GM18505 (cell line): ENCODE results near the gene HOXB5.

Source experiments
- ATAC-seq: cut with Tn5 transposase; IDR thresholded peaks from one replicate; pipeline ENCODE4 v1.9.1; 2021; ENCODE audit not compliant: unreplicated experiment
- POLR2A ChIP-seq: IDR thresholded peaks from 4 replicates; pipeline ENCODE4 v1.6.1; 2011; ENCODE audit warnings: borderline replicate concordance; ENCODE audit not compliant: insufficient read depth, insufficient read length; ENCODE audit errors: extremely low read depth

The HOXB5 gene

DNA sequence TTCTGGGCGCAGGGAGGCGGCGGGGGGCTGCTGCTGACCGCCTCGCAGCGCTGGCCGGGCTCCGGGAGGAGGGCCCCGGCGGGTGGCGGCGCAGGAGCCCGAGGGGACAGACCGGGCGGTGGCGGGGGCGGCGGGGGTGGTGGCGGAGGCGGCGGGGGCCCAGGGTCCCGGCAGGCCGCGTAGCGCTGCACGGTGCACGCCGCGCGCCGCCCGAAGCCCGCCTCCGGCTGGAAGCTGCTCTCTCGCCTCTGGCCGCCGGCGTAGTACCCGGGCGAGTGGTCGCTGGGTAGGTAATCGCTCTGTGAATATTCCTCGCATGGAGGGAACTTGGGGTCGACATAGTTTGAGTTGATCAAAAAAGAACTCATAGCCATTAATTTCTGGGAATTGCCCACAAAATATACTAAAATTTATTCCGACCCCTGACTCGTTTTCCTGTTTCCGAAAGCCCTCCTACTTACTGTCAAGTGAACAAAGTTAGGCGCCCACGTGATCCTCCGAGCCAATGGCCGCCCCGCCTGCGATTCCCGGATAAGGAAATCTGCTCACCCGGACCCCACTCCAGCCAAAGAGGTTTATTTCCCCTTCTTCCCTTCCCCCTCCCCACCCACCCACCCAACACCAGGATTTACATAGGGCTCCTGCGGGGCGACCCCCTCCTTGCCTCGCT, 15.5 kb downstream of the HOXB5 start, which contains the start of gene HOXB4:
Gene HOXB4, minus strand, starts transcription at position 405 of the 670 bp plus-strand sequence. Its CDS starts 31 bp downstream, at position 374.
- peak; percentile 54 for ATAC-seq
- TF ChIP-seq POLR2A, result peak; percentile 46

DNA sequence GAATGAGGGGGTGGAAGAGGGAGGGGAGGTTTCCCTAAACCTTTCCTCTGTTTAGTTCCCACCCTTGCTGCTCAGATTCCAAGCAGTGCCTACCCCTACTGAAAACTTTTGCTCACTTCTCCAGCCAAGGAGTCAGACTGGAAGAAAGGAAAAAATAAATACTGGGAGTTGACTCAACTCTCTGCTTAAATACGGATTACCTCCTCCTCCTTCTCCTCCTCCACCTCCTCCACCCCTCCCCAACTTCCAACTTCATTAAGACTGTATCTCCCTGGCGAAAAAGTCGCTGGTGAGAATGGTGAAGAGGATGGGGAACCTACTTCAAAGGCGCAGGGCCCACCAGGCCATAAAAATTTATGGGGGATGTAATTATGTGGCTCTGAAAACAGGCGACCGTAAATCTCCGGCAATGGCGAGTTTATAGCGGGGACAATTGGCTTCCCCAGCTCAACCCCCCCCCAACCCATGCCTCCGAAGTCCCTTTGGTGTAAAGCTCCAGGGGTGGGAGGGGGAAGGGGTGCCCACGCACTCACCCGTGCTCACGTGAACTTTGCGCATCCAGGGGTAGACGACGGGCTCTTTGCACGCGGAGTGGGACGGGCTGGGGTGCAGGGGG, 16.1 kb downstream of the HOXB5 start:
- no peak for TF ChIP-seq POLR2A
- ATAC-seq, result peak; percentile 15

DNA sequence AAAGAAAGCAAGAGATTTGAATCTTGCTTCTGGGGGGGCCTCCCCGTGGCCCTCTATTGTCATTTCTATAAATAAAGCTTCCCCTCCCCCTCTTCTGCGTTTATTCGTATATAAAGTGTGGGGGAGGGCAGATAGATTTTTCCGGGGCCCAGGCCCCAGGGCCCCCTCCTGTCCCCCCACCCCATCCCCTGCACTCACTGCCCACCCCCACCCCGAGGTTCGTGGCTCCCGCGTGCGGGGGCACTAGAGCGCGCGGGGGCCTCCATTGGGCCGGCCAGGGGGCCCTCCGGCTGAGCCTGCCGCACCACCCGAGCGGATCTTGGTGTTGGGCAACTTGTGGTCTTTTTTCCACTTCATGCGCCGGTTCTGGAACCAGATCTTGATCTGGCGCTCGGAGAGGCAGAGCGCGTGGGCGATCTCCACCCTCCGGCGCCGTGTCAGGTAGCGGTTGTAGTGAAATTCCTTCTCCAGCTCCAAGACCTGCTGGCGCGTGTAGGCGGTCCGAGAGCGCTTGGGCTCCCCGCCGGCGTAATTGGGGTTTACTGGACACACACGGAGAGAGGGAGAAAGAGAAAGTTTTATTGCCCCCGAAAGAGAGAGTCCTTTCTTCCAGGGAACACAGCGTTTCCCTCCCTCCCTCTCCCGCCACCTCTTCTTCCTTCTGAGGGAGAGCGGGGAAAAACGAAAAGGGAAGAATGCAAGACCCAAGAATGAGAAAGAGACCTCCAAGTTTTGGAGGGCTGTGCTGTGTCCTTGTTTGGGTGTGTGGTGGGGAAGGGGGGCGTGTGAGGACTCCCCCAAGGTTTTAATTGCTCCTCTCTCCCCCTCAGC, 16.9 kb downstream of the HOXB5 start:
- TF ChIP-seq POLR2A, result no peak
- no peak for ATAC-seq

DNA sequence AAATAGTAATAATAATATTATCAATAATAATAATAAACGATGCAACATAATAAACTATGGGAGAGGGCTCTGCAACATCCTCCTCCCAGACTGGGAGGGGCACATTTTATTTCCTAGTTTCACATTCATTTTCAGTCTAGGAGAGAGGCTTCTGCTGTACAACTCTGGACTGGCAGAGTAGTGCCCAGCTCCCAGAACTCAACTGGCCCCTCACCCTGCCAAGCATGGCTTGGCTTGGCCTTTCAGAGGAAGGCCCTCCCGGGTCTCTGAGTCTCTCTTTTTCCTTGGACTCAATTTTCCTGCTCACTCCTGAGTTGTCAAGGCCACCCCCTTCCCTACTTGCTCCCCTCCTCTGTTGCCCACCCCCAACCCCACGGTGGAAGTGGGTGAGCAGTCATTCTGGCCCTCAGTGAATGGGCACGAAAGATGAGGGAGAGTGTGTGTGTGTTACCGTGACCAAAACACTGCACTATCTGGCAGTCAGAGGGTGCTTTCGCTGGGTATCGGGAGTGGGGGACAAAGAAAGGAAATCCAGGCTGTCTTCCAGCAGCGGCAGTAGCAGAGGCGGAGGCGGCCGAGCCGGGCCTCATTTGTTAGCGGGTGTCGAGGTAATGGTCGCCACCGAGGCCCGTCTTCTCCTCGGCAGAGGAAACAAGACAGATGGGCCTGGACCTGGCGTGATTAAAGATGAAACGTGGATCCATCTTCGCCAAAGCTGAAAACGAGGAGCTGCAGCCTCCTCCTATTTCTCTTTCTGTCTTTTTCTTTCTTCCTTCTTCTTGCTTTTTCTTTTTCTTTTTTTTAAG, 17.7 kb downstream of the HOXB5 start:
- no peak for ATAC-seq

DNA sequence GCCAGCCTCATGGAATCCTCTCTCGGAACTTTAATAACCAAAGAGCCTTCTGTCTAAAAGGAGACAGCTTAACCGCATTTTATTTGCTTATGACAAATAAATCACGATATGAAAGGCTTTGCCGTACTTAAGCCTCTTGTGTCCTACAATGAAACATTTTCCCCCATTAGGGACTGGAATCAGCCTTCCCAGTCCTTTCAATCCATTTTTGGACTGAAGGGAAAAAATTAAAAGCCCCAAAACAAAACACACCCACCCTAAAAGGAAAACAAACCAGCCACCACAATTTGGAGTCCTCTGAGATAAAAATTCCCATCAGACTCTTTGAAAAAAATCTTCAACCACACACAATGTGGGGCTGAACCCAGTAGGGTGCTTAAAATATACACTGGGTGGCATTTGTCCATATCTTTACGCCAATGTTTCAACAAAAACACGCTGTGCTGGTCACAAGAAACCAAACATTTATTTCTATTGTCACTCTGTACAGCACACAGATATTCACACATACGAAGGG, 18.5 kb downstream of the HOXB5 start:
- TF ChIP-seq POLR2A, result no peak
- no peak for ATAC-seq

More for the DNA sequence above, 17.7 kb downstream of the HOXB5 start:
- no peak for TF ChIP-seq POLR2A

DNA sequence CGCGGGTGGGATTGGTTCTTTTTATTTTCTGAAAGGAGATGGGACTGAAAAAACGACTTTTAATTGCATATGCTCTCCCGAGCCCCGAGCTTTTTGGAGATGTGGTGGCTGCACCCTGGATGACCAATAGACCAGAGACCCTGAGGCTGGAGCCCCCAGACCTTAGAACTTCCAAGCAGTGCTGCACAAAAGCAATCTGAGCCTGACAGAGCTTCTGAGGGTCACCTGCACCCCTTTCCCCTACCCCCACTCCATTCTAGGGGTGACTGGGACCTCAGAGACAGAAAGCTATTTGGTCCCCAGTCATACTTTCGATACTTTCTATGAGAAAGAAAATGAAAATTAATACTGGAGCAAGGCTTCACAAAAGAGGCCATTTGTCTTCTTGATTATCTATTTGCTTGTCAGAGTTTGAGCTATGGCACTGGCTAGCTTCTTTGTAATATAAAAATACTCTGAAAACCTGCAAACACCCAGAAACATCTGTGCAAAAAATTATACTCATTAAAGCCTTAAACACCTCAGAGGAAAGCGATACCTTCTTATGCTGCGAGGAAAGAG, 19.0 kb downstream of the HOXB5 start:
- no peak for TF ChIP-seq POLR2A
- ATAC-seq, result no peak

DNA sequence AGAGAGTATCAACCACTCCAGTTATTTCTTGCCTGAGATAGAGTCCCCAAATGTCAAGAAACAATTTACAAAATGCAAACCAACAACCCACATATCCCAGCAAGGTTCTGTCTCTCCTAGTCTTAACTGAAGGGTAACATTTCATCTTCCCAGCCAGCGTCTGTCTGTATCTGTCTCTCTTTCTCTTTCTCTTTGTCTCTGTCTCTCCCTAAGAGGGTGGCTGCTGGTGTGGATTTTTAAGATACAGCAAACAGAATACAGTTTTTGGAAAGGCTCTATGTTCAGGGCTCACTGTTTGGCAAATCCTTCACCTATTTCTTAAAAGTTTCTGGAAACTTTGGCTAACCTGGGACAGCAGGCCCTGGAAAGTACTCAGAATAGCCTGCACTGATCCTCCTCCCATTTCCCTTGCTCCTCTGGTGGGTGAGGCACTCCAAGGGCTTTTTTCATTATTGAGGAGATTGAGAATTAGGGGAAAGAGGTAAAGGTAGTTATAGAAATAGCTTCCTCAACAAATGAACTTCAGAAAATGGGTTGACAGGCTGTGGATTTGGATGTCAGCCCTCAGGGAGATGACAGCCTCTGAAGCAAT, 21.7 kb downstream of the HOXB5 start:
- TF ChIP-seq POLR2A, result no peak
- no peak for ATAC-seq

DNA sequence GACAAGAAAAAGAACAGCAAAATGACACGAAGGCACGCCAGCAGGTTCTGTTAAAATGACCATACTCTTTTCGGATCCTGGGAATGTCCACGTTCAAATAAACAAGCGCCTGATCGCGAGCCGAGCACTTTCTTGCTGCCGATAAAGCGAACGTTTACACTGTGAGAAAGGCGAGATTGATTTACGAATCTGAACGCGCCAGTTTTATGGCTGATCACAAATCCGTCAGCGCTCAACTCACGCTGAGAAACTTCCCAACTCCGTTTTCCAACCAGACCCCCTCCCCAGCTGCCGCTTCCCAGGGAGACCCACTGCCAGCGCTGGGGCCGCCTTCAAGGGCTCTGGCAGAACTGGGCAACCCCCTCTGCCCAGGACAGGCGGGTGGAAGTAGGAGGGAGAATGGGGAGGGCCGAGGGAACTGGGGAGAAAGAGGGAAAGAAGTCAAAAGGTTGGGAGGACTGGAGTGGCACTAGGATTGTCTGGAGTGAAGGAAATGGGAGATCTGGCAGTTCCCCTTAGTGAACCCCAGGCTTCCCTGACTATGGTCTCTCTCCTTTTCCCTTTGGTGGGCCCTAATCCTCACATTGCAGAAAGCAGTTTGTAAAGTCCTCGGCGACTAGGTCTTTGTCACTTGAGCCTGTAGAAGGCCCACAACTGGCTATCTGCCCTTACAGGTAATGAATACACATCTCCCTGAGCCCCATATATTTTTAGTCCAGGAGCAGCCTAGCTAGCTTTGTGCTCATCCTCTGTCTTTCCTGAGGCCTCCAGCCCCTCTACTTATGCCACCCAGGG, 22.4 kb downstream of the HOXB5 start:
- no peak for TF ChIP-seq POLR2A
- ATAC-seq, result no peak

DNA sequence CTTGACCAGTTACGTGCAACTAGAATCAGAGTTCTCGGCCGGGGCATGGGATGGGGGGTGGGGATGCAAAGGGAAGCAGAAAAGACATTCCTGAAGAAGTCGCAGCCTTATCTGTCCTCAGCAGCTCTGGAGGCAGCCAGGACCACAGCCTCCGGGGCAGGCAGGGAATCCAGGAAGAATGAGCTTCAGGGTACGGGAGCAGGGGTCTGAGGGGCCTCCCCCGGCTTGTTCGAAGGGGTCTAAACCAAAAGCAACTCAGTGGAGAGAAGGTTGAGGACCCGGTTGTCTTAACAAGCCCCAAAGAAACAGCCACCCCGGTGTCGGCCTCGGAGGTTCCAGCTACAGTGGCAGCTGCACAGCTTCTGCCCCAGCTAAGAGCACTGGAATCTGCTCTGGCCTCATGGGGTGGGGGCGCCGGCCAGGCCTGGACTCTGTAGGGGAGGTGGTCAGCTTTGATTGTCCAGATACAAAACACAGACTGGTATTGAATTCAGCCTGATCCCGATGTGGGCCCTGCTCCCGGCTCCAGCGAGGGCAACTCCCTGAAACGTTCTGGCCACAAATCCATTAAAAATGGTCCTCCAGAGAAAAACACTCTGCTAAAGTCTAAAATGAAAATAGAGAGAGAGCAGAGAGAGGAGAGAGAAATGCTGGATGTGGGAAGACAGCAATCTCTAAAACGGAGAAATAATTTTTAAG, 23.1 kb downstream of the HOXB5 start:
- ATAC-seq, result no peak

DNA sequence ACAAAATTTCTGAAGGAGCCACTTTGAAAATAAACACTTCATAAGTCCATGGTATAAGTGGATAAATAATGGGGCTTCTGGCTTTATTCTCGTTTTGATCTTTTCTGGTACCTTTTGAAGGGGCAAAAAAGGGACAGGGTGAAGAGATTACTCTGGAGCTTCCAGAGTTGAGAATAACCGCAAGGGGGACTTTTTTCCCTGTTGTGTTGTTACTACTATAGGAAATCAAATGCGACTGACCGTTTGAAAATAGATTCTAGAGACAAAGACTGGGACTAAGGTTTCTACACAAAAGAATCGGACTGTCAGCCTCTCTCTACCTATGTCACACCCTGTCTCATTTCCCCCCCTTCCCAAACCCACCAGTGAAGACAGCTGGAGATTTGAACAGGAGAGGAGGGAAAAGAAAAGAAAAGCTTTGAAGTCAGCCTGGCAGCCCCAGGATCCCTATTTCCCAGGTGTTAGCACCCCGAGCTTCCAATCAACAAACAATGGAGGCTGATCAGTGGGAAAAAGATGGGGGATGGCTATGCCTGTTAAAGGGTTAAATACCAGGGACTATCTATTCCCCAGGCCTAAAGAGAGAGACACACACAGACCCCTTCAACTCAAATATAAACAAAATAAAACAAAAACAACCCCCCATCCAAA, 23.8 kb downstream of the HOXB5 start:
- no peak for ATAC-seq
- no peak for TF ChIP-seq POLR2A

More for the DNA sequence above, 23.1 kb downstream of the HOXB5 start:
- TF ChIP-seq POLR2A, result no peak
